HG03060 (cell line): ENCODE data around the gene GMDS.
"Not testable (repeated sequence)": the region's sequence is repeated elsewhere in the genome, so short reads cannot be mapped to it uniquely, and the experiment has no call there.

Experiments used
- ATAC-seq: cut with Tn5 transposase; IDR thresholded peaks from one replicate; pipeline ENCODE4 v1.9.1; 2021; ENCODE audit warnings: low read depth, moderate number of reproducible peaks; ENCODE audit not compliant: unreplicated experiment

The GMDS gene

DNA sequence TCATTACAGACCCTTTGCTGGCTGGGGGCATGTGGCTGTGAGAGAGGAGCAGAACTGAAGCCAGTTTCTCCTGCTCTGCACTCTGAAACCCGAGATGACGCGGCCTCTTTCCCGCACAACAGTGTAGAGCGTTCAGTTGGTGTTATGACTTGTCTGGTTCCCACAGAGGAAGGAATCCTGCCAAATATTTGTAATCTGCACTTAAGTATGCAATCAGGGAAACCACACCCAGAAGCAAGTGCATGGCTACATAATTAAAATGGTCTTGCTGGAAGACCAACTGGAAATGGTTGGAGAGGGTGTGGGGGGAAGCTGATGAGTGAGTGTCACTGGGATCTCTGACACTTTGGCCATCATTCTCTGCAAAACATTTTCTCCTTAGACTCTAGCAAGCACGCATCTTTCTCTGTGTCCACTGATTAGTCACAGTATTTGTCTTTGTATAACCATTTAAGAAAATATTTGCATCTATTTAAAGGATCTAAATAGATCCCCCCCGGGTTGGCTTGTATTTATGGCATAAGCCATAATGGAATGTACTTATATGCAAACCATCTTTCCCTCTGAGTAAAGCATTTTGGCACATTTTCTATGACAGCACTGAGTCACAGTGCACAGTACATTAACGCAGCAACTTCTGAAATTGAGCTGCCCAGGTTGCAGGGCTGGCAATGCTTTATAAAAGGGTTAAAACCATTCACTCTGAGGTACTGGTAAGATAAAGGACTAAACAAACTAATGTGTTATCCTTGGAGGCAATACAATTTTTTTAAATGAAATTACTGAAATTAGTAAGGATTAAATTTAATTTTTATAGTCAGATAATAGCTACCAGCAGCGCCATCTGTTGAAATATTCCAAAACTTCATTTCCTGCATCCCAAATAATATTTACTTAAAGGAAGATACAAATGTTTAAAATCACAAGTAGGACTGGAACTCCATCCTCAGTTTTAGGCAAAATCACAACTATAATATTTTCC lies 559.0 kb downstream of the GMDS start:
- no peak for ATAC-seq

DNA sequence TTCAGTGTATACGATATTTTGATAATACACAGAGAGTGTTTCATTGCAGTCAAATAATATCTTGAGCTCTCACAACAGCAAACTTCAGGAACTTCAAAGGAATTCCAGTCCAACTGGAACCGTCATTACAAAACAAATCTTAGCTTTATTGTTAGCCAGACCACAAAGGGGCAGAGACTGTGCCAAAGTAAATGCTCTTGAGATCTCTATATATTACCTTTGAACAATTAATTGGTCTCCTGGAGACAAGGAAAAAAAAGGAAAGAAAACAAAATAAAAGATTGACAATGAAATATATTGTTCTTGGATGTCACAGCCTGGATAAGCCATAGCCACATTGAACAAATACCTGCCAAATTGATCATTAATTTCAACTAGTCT lies 565.7 kb downstream of the GMDS start:
- ATAC-seq = no peak

DNA sequence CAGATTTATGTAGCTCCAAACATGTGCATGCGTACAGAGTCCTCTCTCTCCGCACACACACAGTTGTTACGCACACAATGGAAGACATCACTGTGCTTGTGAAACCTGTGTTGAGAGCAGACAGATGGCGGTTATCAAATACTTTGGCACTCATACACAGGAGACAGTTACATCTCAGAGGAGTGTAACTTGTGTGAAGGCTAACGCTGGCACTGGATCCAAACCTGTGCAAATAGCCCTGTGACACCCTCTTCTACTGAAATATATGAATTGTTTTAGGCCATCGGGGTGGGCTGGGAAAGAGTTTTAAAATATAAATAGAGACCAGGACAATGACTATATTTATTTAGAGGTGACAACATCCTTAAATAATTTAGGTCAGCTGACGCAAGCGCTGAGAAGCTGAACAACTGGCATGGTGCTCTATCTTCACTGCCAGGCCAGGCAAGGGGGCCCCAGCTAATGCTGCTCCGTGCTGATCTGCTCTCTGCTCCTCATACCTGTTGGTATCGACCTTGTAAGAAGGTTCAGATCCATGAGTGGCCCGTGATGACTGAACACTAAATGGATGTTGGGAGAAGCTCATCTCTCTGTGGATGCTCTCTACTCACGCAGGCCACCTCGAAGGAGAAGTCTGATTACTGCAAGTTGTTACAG lies 566.2 kb downstream of the GMDS start:
- ATAC-seq = no peak

DNA sequence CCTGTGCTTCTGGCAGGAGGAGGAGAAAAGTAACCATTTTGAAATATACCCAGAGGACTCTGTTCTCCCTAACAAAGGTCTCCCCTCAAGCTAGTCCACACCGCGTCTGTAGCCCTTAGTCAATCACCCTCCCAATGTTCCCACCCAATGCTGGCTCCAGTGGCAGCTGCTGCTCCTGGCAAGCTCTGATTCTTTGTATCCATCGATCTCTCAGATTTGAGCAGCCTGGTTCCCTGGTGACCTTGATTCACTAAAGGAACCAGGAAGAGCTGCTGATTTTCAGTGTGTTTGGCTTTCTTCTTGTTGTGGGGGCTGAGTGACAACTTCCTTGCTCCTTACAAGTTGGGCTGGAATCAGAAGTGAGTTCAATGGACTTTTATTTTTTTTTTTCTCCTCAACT lies 567.2 kb downstream of the GMDS start:
- ATAC-seq = no peak

DNA sequence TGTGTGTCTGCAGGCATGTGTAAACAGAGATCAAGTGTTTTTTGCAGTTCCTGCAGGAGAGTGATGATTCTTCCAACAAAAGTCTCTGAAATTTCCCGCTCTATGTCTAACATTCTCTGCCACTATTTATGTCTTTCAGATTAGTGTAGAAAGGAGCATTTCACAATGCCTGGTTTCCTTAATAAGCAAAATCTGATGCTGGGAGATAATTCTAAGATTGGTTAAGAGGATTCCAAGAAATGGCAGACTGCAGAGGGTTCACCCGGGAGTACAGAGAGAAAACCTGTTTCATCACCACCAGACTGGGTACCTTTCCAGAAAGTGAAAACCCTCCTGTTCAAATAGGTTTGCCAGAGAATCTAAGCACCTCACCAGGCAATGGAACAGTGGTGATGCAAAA lies 573.0 kb downstream of the GMDS start:
- ATAC-seq = no peak

DNA sequence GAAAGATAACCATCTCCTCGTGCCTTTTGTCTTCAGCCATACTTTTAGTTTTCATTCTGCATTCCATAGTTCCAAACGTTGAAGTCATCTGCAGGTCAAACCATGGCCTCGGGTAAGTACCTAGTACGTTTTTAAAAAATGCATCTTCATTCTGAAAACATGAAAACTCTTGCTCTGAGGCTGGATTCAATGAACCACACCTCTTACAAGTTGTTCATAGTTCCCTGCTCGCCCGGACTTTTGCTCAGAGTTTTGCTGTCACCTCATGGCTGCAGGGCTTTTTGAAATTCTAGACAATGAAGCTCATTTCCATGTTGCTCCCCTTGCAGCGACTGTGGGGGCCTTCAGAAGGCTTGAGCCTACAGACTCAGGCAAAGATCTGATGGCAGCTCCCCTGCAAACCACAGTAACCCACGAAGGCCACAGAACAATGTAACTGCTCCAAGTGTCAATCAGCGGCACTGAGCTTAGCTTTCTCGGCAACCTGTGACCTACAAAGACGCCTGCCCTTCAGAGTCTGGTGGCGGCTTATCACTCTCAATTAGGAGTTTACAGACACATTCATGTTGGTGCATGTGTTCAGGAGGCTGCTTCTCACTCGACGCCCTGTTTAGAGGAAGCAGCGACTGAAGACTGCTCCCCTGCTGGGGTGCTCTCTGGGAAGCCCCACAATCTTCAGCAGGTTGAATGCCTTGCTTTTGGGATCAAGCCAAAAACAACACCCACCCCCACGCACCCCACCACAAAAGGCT lies 574.5 kb downstream of the GMDS start:
- no peak for ATAC-seq

DNA sequence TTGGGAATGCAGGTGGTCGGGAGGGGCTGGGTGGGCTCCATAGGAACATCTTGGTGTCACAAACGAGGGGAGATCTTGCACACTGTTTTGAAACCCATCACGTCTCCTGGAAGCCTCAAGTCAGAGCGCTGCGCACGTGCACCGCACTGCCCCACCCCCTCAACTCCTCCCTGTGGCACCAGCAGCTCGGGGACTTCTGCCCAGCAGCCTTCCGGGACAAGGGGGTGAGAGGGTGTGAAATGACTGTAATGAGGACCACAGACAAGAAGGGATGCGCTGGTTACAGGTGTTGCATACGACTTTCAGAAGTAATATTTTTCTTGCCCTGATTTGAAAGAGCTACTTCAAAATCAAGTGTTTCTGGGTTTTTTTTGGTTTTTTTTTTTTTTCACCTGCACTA lies 575.4 kb downstream of the GMDS start:
- ATAC-seq = no peak

DNA sequence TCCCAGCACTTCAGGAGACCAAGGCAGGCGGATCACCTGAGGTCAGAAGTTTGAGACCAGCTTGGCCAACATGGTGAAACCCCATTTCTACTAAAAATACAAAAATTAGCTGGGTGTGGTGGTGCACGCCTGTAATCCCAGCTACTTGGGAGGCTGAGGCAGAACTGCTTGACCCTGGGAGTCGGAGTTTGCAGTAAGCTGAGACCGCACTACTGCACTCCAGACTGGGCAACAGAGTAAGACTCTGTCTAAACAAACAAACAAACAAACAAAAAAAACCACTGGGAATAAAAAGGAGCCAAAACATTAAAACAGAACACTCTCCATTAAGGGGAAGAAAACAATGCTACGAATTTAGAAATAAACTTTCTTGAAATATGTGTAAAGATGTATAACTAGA lies 576.9 kb downstream of the GMDS start:
- ATAC-seq = not testable (repeated sequence)

DNA sequence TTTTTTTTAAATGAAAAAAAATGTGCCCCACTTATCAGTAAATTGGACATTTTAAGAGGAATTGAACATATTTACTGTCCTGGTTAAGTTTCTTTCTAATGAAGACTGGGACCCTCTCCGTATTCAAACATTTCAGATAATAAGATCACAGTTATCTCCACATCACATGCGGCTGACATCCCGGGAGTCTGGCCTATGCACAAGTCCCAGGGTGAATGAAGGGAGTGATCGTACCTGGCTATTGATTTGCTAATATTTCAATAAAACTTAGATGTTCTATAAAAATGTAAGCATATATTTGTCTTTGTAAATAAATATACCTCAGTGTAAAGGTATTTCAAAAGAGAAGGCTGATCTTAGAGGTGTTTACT lies 577.6 kb downstream of the GMDS start:
- ATAC-seq = no peak

DNA sequence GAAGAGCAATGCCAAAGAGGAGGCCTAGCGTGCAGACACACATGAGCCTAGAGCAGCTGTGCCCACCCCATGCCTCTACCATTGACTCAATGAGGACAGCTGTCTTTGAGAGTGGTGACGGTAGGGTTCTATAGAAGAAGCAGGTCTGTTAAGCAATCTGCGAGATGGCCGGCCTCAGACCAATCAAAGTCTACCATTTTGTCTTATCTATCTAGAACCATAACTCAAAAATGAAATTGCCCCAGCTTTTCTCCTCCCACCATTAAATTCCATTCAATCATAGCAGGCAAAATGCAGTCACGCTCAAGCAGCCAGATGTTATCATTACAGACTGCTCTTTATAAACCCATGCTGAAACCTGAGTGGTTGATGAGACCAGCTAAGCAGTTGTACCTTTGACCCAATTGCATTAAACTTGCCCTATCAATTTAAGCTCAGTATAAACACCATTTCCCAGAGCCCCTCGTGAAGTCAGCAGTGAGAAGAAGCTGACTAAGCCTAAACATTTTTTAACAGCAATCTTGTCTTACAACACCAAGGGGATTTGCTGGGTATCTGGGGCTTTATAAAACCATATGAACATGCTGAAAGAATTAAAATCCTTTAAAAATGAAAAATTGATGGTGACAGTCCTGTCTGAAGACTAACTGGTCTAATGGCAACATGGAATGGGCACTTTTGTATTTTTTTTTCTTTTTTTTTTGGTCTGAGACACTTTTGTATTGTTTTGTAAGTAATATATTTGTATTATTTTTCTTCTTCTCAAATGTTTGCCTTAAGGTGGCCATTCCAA lies 578.2 kb downstream of the GMDS start:
- no peak for ATAC-seq

DNA sequence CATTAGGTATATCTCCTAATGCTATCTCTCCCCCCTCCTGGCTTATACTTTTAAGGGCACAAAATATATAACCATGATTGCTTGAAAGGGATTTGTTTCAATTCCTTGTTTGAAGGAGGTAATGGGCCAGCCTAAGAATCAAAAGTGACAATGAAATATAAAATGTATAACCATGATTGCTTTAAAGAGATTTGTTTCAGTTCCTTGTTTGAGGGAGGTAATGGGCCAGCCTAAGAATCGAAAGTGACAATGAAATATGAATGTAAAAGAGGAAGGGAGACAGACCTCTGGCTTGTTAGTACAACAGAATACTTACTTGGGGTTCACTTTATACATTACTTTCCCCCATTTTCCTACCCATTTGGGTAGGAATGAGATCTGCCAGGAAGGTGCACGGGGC lies 580.2 kb downstream of the GMDS start:
- ATAC-seq = peak; percentile 97

DNA sequence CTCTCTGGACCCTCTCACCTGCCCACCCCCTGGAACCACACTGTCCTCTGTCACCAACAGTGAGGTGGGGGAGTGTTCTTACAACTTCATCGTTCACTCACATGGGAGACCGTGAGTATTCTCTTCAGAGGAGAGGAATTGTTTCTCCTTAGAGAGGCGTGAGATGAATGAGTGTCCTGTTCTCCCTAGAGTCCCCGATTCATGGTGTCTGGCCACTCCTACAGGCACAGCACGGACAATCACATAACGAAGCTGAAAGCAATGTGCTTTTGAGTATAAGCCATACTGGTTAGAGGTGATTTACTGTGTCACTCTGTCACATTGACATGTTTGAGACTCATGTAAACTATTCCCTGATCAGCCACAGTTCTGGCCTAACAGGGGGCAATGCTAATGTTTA lies 581.1 kb downstream of the GMDS start:
- no peak for ATAC-seq

DNA sequence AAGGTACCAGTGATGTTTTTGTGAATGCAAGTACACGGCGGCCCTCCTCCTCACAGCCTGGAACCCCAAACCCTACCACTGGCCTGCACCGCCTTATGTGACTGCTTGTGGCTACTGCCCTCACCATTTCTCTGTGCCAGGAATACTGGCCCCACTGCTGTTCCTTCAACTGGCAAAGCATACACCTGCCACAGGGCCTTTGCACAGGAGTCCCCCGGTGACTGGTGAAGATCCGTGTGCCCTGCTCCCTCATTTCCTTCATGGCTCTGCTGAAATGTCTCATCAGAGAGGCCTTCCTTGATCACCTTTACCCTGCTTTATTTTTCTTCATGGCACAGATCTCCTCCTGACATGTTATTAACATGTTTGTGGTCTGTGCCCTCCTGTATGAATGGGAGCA lies 581.9 kb downstream of the GMDS start:
- no peak for ATAC-seq

DNA sequence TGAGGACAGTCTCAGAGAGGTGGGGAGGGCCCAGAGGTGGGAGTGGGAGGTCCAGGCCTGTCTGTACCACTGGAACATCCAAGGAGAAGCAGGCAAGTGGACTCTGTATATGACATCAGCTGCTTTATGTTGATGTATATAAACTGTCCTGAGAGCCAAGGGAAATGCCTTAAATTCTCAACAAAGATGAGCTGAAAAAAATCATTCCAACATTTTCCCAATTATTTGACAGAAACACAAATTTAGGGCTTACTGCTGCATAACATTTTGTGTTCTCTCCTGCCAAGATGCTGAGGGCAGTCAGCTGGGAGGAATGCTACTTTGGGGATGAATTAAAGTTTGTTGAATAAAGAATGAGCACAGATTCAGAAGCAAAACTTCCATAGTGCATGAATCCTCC lies 582.9 kb downstream of the GMDS start:
- ATAC-seq = no peak

DNA sequence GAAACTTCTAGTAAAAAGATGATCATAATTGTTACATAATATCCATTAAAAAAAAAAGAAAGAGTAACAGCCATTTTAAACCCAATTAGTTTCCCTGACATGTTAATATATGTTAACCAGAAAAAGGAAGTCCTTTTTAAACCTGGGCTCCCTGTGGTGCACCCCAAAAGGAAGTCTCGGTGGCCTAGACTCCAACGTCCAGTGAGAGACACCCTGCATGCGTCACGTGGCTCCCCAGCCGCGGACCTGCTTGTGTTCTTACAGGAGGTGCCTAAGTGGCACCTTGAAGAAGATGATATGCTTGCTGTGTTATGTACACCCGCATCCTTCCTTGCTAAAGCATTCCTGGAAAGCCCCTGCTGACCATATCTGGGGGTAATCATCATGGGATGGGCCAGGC lies 585.6 kb downstream of the GMDS start:
- ATAC-seq = no peak

DNA sequence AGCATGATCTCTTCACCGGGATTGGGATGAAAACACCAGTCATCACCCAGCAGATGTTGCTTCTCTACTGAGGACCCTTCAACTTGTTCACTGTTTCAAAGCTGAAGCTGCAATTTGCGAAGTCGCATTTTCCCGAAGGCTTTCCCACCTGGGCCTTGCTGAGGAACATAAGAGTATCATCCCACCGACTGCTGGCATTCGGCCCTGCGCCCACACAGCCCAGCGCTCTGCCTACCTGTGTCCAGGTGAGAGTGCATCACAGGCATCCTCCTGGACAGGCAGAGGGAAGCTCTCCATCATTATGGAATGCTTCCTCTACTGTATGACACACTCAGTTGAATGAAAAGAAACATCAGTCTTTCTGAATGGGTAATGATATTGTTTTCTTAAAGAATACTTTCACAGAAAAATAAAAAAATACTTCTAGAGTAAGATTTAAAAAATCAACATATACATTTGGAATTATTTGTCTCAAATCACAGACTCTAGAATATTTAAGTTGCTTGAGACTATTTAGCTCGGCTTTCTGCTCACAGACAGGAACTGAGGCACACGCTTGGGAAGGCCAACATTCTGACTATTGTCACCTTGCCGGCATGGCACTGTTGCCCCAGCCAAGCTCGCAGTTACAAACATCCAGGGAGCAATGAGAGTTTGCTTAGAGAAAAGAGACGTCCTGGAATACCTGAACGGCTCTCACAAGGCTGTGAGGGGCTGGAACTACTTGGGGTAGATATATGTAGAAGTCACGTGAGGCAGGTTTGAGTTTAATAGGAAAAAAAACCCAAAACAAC lies 587.0 kb downstream of the GMDS start:
- ATAC-seq = no peak

DNA sequence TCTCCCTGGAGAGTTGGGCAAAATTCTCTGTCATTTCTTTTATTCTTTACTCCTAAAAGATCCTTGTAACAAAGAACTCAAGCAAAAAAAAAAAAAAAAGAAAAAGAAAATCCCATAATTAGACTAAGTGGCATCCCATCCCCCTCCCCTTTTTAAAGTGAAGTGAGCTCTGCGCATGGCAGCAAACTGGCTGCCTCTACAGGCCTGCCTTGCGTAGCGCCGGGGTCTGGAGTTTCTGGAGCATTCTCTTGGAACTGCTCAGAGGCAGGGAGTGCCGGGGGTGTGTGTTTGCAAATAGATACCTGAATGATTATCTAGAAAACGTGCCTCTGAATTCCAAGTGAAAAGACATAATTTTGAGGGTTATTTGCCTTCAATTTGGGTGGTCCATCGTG lies 587.6 kb downstream of the GMDS start:
- ATAC-seq = no peak

DNA sequence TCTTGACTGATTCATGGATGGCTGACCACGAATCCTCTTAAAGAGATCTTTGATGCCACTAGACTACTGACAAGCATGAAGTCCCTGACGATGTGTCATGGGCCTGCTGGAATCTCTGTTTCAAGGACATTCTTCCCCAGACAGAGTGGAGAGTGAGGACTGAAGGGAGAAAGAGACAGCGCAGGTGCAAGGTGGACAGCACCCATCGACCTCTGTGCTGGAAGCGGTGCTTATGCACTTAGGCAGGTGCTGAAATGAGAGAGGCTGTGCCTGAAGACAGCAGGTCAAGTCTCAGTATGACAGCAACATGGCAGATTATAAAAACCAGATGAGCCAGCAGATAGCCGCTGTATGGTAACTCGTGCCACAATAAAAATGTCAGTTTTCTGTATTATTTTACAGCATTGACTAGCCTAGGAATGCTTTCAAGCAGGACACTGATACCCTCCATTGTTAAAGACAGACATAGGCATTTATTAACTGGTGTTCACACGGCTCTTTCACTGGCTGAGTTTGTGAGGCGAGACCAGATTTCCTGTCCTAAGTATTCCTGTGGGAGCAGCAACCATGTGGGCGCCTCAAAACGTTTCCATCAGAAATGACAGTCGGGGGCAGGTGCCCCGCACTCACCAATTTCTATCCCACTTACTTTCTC lies 588.2 kb downstream of the GMDS start:
- no peak for ATAC-seq

DNA sequence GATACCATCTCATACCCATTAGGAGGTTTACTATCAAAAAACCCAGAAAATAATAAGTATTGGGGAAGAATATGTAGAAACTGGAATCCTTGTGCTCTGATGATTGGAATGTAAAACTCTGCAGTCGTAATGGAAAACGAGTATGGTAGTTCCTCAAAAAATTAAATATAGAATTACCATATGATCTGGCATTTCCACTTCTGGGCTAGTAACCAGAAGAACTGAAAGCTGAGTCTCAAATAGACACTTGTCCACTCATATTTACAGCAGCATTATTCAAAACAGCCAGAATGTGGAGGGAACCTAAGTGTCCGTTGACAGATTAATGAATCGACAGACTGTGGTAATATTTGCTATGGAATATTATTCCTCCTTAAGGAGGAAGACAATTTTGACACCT lies 591.4 kb downstream of the GMDS start:
- no peak for ATAC-seq
